Measurements from ENCODE around the gene MFSD2A. TPM values are rescaled to one million over a fixed set of nuclear protein-coding genes. Genes with fewer than 3 reads are reported as not detected.

Gene MFSD2A
- total RNA-seq, 4 donors from 2014 or later = 8.9 to 60.8 (median 16.5) TPM

- Histone ChIP-seq H3K36me3 (no peaks in the 10 kb centered on the region), H3K27me3 (no peaks in the 10 kb centered on the region), H3K4me1 (peaks cover 7 to 26% of the 10 kb centered on the region in 2 donors), H3K27ac (no peak overlapping the region), H3K9me3 (no peaks in the 10 kb centered on the region), H3K4me3 (replicated peaks in 1 of 3) (no peak overlapping the region)
- 75% methylated on average over 6 to 7 of the region's 7 CpGs for WGBS, 2 donors
- DNase-seq = no peak
- TF ChIP-seq POLR2A (IDR thresholded peaks at IDR 0.05) = no peak
- TF ChIP-seq CTCF (IDR thresholded peaks at IDR 0.05) = no peak
- intact Hi-C loops (cut with DNase I) = no loop called here
Observed at GRCh38 chr1:39928809-39929587, 25.9 kb upstream of the MFSD2A start.

GRCh38 chr1:39933956-39934941, 20.7 kb upstream of the MFSD2A start:
- intact Hi-C loops (cut with DNase I) = no loop called here
- Histone ChIP-seq H3K36me3 (no peaks in the 10 kb centered on the region), H3K27ac (no peak overlapping the region), H3K27me3 (no peaks in the 10 kb centered on the region), H3K9me3 (no peaks in the 10 kb centered on the region), H3K4me3 (replicated peaks in 1 of 3) (no peak overlapping the region), H3K4me1 (no peaks in the 10 kb centered on the region)
- TF ChIP-seq CTCF (IDR thresholded peaks at IDR 0.05) = no peak
- TF ChIP-seq POLR2A (IDR thresholded peaks at IDR 0.05) = no peak
- DNase-seq = peak; percentile 36 to 45
- 72 to 75% methylated on average over 12 of the region's 12 CpGs for WGBS, 2 donors

GRCh38 chr1:39936724-39937491, 18.0 kb upstream of the MFSD2A start:
- no peaks in the 10 kb centered on the region for H3K9me3 ChIP-seq
- WGBS, 2 donors = 73 to 86% methylated on average over 2 of the region's 2 CpGs
- no peak overlapping the region for H3K27ac ChIP-seq
- no peaks in the 10 kb centered on the region for H3K27me3 ChIP-seq
- DNase-seq = no peak
- intact Hi-C loops (cut with DNase I) = no loop called here
- no peak overlapping the region for H3K4me3 ChIP-seq (replicated peaks in 1 of 3)
- TF ChIP-seq CTCF (IDR thresholded peaks at IDR 0.05) = no peak
- TF ChIP-seq POLR2A (IDR thresholded peaks at IDR 0.05) = no peak
- no peaks in the 10 kb centered on the region for H3K36me3 ChIP-seq
- no peaks in the 10 kb centered on the region for H3K4me1 ChIP-seq

- 98% methylated on average over 8 of the region's 8 CpGs for WGBS, 2 donors
- H3K9me3 ChIP-seq = no peaks in the 10 kb centered on the region
- intact Hi-C loops (cut with DNase I) = no loop called here
Observed at GRCh38 chr1:39938856-39939255, 16.1 kb upstream of the MFSD2A start.

More at GRCh38 chr1:39938856-39939255, 16.1 kb upstream of the MFSD2A start:
- TF ChIP-seq POLR2A (IDR thresholded peaks at IDR 0.05) (no peak), CTCF (IDR thresholded peaks at IDR 0.05) (no peak)
- H3K27me3 ChIP-seq = no peaks in the 10 kb centered on the region
- H3K27ac ChIP-seq = no peak overlapping the region
- H3K36me3 ChIP-seq = no peaks in the 10 kb centered on the region
- DNase-seq = no peak
- no peak overlapping the region for H3K4me3 ChIP-seq (replicated peaks in 1 of 3)
- H3K4me1 ChIP-seq = no peaks in the 10 kb centered on the region

All from thyroid gland (tissue), 4 donors.